Endothelial cell of umbilical vein (primary cell): Measurements from ENCODE around the gene FAM50A. TPM values are rescaled to one million over a fixed set of nuclear protein-coding genes. Genes with fewer than 3 reads are reported as not detected.

Source experiments
- BruUV-seq: library from RNA; stranded (reverse); fragments of 400-500 nt; replicated peaks from 2 replicates; lab custom pipeline; 2021; lab: Mats Ljungman, UMichigan
- CTCF ChIA-PET: fragments of 300-600, 350-600 bp; sonication (Branson Sonifier 250); formaldehyde crosslinking; loops from one replicate; lab custom pipeline; 2021; ENCODE audit warnings: antibody characterized with exemption, inconsistent platforms; lab: Charles Lee
- POLR2A ChIA-PET: fragments of 300-600, 350-600 bp; sonication (Branson Sonifier 250); formaldehyde crosslinking; loops from one replicate; lab custom pipeline; 2021; ENCODE audit warnings: antibody characterized with exemption, inconsistent platforms; lab: Charles Lee
- DNase-seq: peaks from one replicate; pipeline ENCODE4 v3.0.0-alpha.2; 2011; ENCODE audit warnings: low read depth, low spot score
- FAIRE-seq: peaks from 2 replicates; lab custom pipeline; 2011; peaks lifted over from hg19 to GRCh38; lab: Jason Lieb, UNC
- H2AFZ ChIP-seq: 2 replicates; pipeline ENCODE4 v1.6.0; 2012; ENCODE audit warnings: low read depth, low read length, control low read depth, inconsistent platforms
- H3K27ac ChIP-seq: 2 replicates; pipeline ENCODE4 v1.5.1; 2011; ENCODE audit warnings: low read depth, mild to moderate bottlenecking, control low read depth, low read length, moderate library complexity; ENCODE audit not compliant: insufficient read depth
- H3K27me3 ChIP-seq, 2 experiments: 2 replicates each; pipeline versions ENCODE4 v1.6.0 to v1.6.1; 2011; ENCODE audit warnings: low read length in 2 of 2, mixed read lengths in 1 of 2; ENCODE audit not compliant: control insufficient read depth in 2 of 2, insufficient read depth in 2 of 2
- H3K36me3 ChIP-seq, 2 experiments: 2 replicates in 1 of 2; 3 replicates in 1 of 2; pipeline ENCODE4 v1.5.1; 2011; ENCODE audit warnings: low read length in 2 of 2, mild to moderate bottlenecking in 1 of 2, moderate library complexity in 1 of 2; ENCODE audit not compliant: control insufficient read depth in 2 of 2, insufficient read depth in 2 of 2; ENCODE audit errors: extremely low read depth in 1 of 2
- H3K4me1 ChIP-seq: 3 replicates; pipeline ENCODE4 v1.5.1; 2011; ENCODE audit warnings: mild to moderate bottlenecking, low read length; ENCODE audit not compliant: control insufficient read depth, insufficient read depth; ENCODE audit errors: extremely low read depth
- H3K4me2 ChIP-seq: 2 replicates; pipeline ENCODE4 v1.6.1; 2011; ENCODE audit warnings: low read length, control low read depth, mixed read lengths; ENCODE audit not compliant: insufficient read depth
- H3K4me3 ChIP-seq, 3 experiments: fragments of 200-600 bp in 1 of 3; sonication (generic), shearing (Covaris generic) in 1 of 3; replicated peaks in 1 of 3; 2 replicates each; pipeline ENCODE4 v1.5.1; 2011 to 2016; ENCODE audit warnings: control low read depth in 3 of 3, low read length in 3 of 3, mild to moderate bottlenecking in 2 of 3, inconsistent platforms in 1 of 3, low read depth in 1 of 3, moderate library complexity in 1 of 3; ENCODE audit not compliant: insufficient read depth in 1 of 3
- H3K79me2 ChIP-seq: 2 replicates; pipeline ENCODE4 v1.6.0; 2012; ENCODE audit warnings: low read length, inconsistent platforms; ENCODE audit not compliant: control insufficient read depth, insufficient read depth
- H3K9ac ChIP-seq: replicated peaks from 2 replicates; pipeline ENCODE3; 2011; ENCODE audit warnings: low read length, control low read depth; ENCODE audit not compliant: insufficient read depth; ENCODE audit errors: extremely low read depth
- H3K9me1 ChIP-seq: replicated peaks from 3 replicates; pipeline ENCODE4 v1.6.0; 2011; ENCODE audit warnings: mild to moderate bottlenecking, low read length; ENCODE audit not compliant: control insufficient read depth, insufficient read depth; ENCODE audit errors: extremely low read depth
- H3K9me3 ChIP-seq: replicated peaks from 2 replicates; pipeline ENCODE4 v1.5.1; 2012; ENCODE audit warnings: low read length, inconsistent platforms; ENCODE audit not compliant: control insufficient read depth, insufficient read depth
- H4K20me1 ChIP-seq: replicated peaks from 2 replicates; pipeline ENCODE3; 2011; ENCODE audit warnings: mild to moderate bottlenecking, low read length; ENCODE audit not compliant: control insufficient read depth, insufficient read depth; ENCODE audit errors: extremely low read depth
- EZH2 ChIP-seq: IDR thresholded peaks from 2 replicates; pipeline ENCODE4 v1.6.1; 2012; ENCODE audit warnings: borderline replicate concordance, low read depth, mild to moderate bottlenecking, moderate library complexity, low read length, inconsistent platforms; ENCODE audit not compliant: severe bottlenecking
- FOS ChIP-seq: IDR thresholded peaks from 2 replicates; pipeline ENCODE4 v1.6.1; 2011; ENCODE audit warnings: mild to moderate bottlenecking, low read length, moderate library complexity, borderline replicate concordance; ENCODE audit not compliant: insufficient read depth
- GATA2 ChIP-seq: IDR thresholded peaks from 2 replicates; pipeline ENCODE4 v1.7.0; 2011; ENCODE audit warnings: low read depth, mild to moderate bottlenecking, moderate library complexity, mixed read lengths, low read length; ENCODE audit not compliant: insufficient read length, insufficient read depth
- JUN ChIP-seq: IDR thresholded peaks from 2 replicates; pipeline ENCODE4 v1.6.1; 2011; ENCODE audit warnings: borderline replicate concordance, low read depth; ENCODE audit not compliant: insufficient read length, insufficient read depth
- MYC ChIP-seq: IDR thresholded peaks from one replicate; pipeline ENCODE4 v1.6.1; 2011; ENCODE audit warnings: mild to moderate bottlenecking, low read depth, low read length
- POLR2A ChIP-seq: IDR thresholded peaks from 2 replicates; pipeline ENCODE4 v1.6.1; 2012; ENCODE audit warnings: low read depth, mild to moderate bottlenecking, control low read depth, low read length
- POLR2AphosphoS5 ChIP-seq: IDR thresholded peaks from 2 replicates; pipeline ENCODE4 v1.6.1; 2012; ENCODE audit warnings: low read depth, mild to moderate bottlenecking, control low read depth, low read length, moderate library complexity; ENCODE audit not compliant: insufficient read depth
- dilution Hi-C: fragments of 300-500 bp; cut with MboI; formaldehyde crosslinking; loops from one replicate; pipeline ENCODE4 v1.15.0; 2019; ENCODE audit warnings: low sequenced_read_pairs; ENCODE audit not compliant: extremely low pct_ligation_motif_present
- intact Hi-C: fragments of 100-400 bp; cut with micrococcal nuclease; formaldehyde crosslinking; loops from one replicate; pipeline ENCODE4 v1.10.0; 2022
- polyA plus RNA-seq, 4 experiments: library from polyadenylated mRNA; depleted of rRNA in 3 of 4; stranded (reverse) in 3 of 4; unstranded in 1 of 4; fragments of >200 nt; gene quantifications; 2 replicates each; pipeline versions ENCODE4 v1.2.1 to v1.2.3, GENCODE V29; 2011 to 2012; ENCODE audit warnings: missing spikeins in 1 of 4
- total RNA-seq: library from RNA; stranded (reverse); gene quantifications from 2 replicates; pipeline ENCODE4 v1.2.3, GENCODE V29; 2021
- TF ChIP-seq, protein P1 (sequence below): IDR thresholded peaks from 2 replicates; pipeline ENCODE4 v1.6.1; 2011; ENCODE audit not compliant: insufficient read depth, insufficient read length
- TF ChIP-seq, protein P2 (sequence below), 2 donors: IDR thresholded peaks; 1 replicate in 1 of 2; 2 replicates in 1 of 2; pipeline ENCODE4 v1.5.1; 2011; ENCODE audit warnings: low read length in 2 of 2, mild to moderate bottlenecking in 2 of 2, moderate library complexity in 2 of 2, control low read depth in 1 of 2, inconsistent platforms in 1 of 2, low read depth in 1 of 2; ENCODE audit not compliant: insufficient read depth in 1 of 2; ENCODE audit errors: extremely low read depth in 1 of 2

FAM50A gene
- total and polyA plus RNA-seq, 2 donors (not counting 3 experiments of a cell fraction or from before 2014, with no cell fraction given), result 75.9 to 123 TPM

DNA sequence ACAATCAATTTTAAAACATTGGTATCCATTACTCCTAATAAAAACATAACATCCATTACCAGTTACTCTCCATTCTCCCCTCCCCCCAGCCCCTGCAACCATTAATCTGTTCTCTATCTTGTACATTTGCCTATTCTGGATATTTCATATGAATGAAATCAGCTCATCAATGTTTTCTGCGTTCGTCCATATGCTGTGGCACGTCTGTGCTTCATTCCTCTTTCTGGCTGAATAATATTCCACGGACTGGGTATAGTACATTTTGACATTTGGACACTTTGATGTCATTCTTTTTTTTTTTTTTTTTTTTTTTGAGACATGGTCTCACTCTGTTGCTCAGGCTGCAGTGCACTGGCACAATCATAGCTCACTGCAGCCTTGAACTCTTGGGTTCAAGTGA is 40.1 kb upstream of the FAM50A start:
- Histone ChIP-seq H3K4me3 (no peak overlapping the region), H3K9me1 (no peaks in the 10 kb centered on the region), H3K27ac (no peak overlapping the region), H3K36me3 (peaks cover 15 to 18% of the 10 kb centered on the region in 2 experiments), H4K20me1 (no peaks in the 10 kb centered on the region), H3K79me2 (peaks cover 25% of the 10 kb centered on the region), H3K4me2 (no peak overlapping the region), H3K4me1 (peaks cover 14% of the 10 kb centered on the region), H3K27me3 (no peaks in the 10 kb centered on the region), H3K9me3 (no peaks in the 10 kb centered on the region), H2AFZ (no peak overlapping the region), H3K9ac (no peak overlapping the region)
- ChIA-PET POLR2A (no interaction called here), CTCF (no interaction called here)
- no peak for FAIRE-seq
- DNase-seq, result no peak
- no TSS peak for BruUV-seq
- intact Hi-C loops (no loop called here), dilution Hi-C loops (no loop called here)
- TF ChIP-seq EZH2 (no peak), GATA2 (no peak), POLR2A (no peak), MYC (no peak), FOS (no peak), JUN (no peak), POLR2AphosphoS5 (no peak)
- TF ChIP-seq, protein P1, sequence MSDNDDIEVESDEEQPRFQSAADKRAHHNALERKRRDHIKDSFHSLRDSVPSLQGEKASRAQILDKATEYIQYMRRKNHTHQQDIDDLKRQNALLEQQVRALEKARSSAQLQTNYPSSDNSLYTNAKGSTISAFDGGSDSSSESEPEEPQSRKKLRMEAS, result no peak
- TF ChIP-seq, protein P2, sequence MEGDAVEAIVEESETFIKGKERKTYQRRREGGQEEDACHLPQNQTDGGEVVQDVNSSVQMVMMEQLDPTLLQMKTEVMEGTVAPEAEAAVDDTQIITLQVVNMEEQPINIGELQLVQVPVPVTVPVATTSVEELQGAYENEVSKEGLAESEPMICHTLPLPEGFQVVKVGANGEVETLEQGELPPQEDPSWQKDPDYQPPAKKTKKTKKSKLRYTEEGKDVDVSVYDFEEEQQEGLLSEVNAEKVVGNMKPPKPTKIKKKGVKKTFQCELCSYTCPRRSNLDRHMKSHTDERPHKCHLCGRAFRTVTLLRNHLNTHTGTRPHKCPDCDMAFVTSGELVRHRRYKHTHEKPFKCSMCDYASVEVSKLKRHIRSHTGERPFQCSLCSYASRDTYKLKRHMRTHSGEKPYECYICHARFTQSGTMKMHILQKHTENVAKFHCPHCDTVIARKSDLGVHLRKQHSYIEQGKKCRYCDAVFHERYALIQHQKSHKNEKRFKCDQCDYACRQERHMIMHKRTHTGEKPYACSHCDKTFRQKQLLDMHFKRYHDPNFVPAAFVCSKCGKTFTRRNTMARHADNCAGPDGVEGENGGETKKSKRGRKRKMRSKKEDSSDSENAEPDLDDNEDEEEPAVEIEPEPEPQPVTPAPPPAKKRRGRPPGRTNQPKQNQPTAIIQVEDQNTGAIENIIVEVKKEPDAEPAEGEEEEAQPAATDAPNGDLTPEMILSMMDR (IDR thresholded peaks at IDR 0.05; ENCODE audit: extremely low read depth in 1 of 2, insufficient read depth in 1 of 2, low read depth in 1 of 2, low read length in 2 of 2), result no peak
